HG03060 (cell line): Measurements from ENCODE around the gene YIPF1.
"Not testable (repeated sequence)": the region's sequence is repeated elsewhere in the genome, so short reads cannot be mapped to it uniquely, and the experiment has no call there.

Experiments used
- ATAC-seq: cut with Tn5 transposase; IDR thresholded peaks from one replicate; pipeline ENCODE4 v1.9.1; 2021; ENCODE audit warnings: low read depth, moderate number of reproducible peaks; ENCODE audit not compliant: unreplicated experiment

Gene YIPF1

DNA sequence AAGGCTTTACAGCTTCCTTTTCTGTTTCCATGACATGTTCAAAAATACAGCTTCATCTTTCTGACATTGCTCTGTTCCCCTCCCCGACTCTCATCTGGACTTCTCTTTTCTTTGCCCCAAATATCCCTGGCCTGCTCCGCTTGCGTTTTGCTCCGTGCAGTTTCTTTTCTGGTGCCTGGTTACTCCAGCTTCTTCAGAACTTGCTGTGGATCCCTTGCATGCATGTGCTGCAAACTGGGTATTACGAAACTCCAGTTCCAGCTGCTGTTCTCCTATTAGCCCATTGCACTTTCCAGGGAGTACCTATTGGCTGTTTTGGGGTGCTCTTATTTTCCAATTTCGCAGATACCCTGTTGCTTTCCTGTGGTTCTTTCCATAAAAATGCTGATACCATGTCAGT is 41.6 kb downstream of the YIPF1 start:
- no peak for ATAC-seq

- no peak for ATAC-seq
Measured at GRCh38 chr1:53842347-53842746, 47.2 kb downstream of the YIPF1 start.

GRCh38 chr1:53838654-53838974 is 51.0 kb downstream of the YIPF1 start:
- ATAC-seq = no peak

DNA sequence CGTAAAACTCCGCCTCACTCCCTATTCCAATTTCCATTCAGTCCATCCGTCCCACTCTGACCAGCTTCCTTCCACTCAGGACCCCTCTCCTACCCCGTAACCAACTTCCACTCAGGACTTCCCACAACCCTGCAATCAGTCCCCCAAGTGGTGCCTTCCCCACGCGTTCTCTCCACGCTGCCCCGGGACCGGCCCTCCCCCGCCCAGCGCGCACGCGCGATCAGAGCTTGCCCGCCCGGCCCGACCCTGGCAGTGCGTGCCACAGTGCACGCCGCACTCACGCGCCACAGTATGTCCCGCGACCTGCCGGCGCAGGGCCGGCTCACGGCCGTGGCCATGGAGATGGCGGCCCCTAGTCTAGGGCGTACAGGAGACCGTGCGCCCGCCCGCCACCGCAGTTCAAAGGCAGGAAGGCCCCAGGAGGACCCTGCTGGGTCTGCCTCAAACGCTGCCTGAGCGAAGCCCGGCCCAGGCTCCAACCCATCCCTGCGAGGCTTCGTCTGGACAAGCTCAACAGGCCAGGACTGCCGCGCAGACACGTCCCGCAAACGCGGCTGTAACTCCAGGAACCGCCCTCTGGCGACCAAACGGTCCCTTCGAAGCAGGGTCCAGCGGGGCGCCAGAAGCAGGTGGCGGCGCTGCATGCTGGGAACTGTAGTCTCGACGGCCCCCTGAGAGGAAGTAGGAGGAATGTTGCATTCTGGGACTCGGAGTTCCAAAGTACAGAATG is 51.5 kb downstream of the YIPF1 start, which contains the start of gene NDC1:
NDC1 (minus strand) TSS at position 373 of the 730 bp plus-strand sequence; CDS start at position 338, 35 bp downstream.
- peak; percentile 84 for ATAC-seq

- ATAC-seq = no peak
Measured at GRCh38 chr1:53837646-53837923, 52.0 kb downstream of the YIPF1 start.

GRCh38 chr1:53835491-53835890 is 54.1 kb downstream of the YIPF1 start:
- ATAC-seq = no peak

- no peak for ATAC-seq
Measured at GRCh38 chr1:53834776-53835175, 54.8 kb downstream of the YIPF1 start.

GRCh38 chr1:53833393-53833792 is 56.2 kb downstream of the YIPF1 start:
- no peak for ATAC-seq

- no peak for ATAC-seq
Measured at GRCh38 chr1:53826367-53826766, 63.2 kb downstream of the YIPF1 start.

DNA sequence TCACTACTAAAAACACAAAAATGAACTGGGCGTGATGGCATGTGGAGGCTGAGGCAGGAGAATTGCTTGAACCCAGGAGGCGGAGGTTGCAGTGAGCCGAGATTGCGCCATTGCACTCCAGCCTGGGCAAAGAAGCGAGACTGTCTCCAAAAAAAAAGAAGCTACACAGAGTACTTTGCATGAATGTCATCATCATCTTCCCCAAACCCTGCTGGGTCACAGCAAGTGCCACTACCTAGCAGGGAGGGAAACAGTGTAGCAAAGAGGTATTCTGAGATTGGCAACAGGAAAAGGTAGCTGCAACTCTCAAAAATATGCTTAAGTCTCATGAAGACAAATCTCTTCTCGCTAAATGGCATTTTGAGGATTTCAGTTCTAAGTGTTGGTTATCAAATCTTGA is 64.3 kb downstream of the YIPF1 start:
- no peak for ATAC-seq

DNA sequence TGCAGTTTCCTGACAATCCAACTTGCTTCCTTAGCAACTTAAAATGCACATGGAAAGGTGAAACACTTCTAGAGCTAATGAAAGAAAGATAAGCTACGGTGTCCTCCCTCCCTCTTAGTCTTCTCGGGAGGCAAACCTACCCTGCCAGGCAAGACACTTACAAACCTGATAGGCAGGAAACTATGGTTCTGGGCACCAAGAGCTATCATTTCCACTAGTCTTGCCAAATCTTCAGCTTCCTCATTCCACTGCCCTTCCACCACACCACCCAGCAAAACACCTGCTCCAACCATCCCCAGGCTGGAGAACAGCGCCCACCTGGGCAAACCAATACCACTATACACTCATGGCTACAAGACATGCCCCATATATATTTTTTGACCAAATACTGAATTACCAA is 66.7 kb downstream of the YIPF1 start:
- ATAC-seq = no peak

DNA sequence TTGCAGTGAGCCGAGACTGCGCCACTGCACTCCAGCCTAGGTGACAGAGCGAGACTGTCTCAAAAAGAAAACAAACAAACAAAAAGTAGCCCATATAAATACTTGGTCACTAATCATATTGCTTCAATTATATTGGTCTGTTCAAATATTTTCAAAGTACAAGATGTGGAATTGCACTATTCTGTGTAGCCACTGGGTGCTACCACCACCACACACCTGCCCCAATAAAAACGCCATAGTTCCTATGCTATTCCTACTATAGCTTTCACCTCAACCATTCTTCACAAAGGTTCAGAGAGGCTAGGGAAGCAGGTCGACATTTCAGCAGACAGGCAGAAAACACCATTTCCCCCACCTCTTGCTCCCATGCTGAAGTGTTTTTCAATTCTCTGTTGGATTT is 68.2 kb downstream of the YIPF1 start:
- ATAC-seq = no peak

DNA sequence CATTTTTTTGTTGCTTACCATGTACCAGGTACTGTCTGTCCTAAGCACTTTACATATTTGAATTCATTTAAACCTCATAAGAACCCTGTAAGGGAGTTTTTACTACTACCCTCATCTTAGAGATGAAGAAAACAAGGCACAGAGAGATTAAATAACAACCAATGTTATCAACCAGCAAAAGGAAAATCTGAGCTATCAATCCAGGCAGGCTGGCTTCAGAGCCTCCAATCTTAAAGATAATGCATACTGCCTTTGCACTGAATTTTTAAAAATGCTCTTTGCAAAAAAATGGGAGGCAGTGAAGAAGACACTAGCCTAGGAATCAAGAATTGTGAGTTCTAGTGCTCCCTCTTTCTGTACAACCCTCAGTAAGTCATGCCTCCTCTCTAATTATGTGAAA is 70.2 kb downstream of the YIPF1 start:
- ATAC-seq = no peak

GRCh38 chr1:53816584-53816983 is 73.0 kb downstream of the YIPF1 start:
- ATAC-seq = not testable (repeated sequence)

DNA sequence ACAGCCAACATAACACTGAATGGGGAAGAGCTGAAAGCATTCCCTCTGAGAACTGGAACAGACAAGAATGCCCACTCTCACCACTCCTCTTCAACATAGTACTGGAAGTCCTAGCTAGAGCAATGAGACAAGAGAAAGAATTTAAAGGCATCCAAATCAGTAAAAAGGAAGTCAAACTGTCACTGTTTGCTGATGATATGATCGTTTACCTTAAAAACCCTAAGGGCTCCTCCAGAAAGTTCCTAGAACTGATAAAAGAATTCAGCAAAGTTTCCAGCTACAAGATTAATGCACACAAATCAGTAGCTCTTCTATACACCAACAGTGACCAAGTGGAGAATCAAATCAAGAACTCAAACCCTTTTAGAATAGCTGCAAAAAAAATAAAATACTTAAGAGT is 74.1 kb downstream of the YIPF1 start:
- ATAC-seq = not testable (repeated sequence)

DNA sequence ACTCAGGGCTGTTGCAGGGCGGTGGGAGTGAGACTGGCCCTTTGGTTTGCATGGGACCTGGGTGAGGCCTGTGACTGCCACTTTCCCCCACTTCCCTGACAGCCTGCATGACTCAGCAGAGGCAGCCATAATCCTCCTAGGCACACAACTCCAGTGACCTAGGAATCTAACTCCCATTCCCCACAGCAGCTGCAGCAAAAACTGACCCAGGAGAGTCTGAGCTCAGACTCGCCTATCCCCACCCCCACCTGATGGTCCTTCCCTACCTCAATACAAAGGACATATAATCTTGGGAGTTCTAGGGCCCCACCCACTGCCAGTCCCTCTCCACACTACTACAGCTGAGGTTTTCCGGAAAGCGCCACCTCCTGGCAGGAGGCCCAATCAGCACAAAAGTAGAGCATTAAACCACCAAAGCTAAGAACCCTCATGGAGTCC is 78.2 kb downstream of the YIPF1 start:
- ATAC-seq = no peak

- ATAC-seq = no peak
Measured at GRCh38 chr1:53810497-53810896, 79.1 kb downstream of the YIPF1 start.

DNA sequence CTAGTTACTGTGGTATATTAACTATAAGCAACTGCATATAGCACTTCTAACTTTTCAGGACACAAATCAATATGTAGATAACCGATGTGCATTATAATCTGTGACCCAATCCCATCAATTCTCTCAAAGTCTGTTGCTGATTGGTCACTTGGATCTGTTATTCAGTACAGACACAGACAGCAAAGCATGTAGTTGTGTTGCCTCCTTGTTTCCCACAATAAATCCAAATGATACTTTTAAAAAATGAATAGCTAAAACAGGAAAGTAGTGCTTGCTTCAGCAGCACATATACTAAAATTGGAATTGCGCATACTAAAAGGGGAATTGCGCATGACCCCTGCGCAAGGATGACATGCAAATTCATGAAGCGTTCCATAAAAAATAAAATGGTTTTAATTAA is 79.6 kb downstream of the YIPF1 start:
- no peak for ATAC-seq

DNA sequence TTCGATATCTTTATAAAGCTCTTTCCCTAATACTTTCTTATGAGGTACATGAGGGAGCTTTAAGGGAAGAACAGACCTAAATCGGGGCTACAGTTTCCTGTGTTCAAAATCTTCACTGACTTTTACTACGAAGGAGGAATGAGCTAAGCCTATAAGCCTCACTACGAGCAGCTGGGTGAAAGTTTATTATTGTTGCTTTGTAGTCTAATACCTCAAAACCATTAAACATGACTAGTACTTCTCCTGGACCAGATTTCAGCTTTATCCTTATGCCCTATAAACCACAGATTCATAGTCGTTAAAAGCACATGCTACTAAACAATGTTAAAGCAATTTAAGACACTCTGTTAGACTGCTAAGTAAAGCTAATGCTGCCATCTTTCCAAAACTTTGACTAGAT is 81.7 kb downstream of the YIPF1 start:
- ATAC-seq = no peak

DNA sequence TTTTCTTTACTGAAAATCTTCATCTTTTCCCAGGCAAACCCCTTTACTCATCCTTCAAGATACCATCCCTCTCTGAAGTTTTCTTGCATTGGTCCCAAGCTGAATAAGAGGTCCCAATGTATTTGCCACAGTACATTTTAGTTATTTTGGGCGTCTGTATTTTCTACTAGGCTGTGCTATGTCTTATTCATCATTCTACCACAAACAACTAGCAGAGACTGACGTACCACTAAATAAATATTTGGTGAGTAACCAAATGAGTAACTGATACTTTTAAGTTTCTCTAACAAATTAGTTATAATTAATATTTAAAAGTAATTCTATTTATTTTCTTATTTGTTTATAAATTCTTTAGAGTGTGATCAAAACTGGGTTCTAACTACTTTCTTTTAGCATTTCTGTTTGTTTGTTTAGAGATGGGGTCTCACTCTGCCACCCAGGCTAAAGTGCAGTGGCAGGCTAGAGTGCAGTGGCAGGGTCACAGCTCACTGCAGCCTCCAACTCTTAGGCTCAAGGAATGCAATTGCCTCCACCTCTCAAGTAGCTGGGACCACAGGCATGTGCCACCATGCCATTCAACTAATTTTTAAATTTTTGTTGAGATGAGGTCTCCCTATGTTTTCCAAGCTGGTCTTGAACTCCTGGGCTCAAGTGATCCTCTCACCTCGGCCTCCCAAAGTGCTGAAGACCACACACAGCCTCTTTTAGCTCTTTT is 84.6 kb downstream of the YIPF1 start:
- ATAC-seq = no peak

- ATAC-seq = no peak
Measured at GRCh38 chr1:53804181-53804580, 85.4 kb downstream of the YIPF1 start.
